Chondrocyte (in vitro differentiated cells): Measurements from ENCODE around the gene OR6C2. TPM values are rescaled to one million over a fixed set of nuclear protein-coding genes. Genes with fewer than 3 reads are reported as not detected.
"Not testable (repeated sequence)": the region's sequence is repeated elsewhere in the genome, so short reads cannot be mapped to it uniquely, and the experiment has no call there.

ENCODE experiments used
- DNase-seq: peaks from one replicate; pipeline ENCODE4 v3.0.0; 2021; ENCODE audit warnings: mixed read lengths, low spot score
- H3K27ac Mint-ChIP-seq: one replicate; pipeline ENCODE4 v1.8.0; 2021; ENCODE audit warnings: mild to moderate bottlenecking, moderate library complexity, mixed read lengths; ENCODE audit not compliant: unreplicated experiment
- H3K27me3 Mint-ChIP-seq: 2 replicates; pipeline ENCODE4 v1.8.0; 2021; ENCODE audit warnings: low read depth, mixed read lengths
- H3K36me3 Mint-ChIP-seq: 2 replicates; pipeline ENCODE4 v1.8.0; 2021; ENCODE audit warnings: low read depth, mixed read lengths
- H3K4me1 Mint-ChIP-seq: 2 replicates; pipeline ENCODE4 v1.8.0; 2021; ENCODE audit warnings: low read depth, mild to moderate bottlenecking, mixed read lengths
- H3K4me3 Mint-ChIP-seq: one replicate; pipeline ENCODE4 v1.8.0; 2021; ENCODE audit warnings: mild to moderate bottlenecking, moderate library complexity, mixed read lengths; ENCODE audit not compliant: unreplicated experiment
- H3K9me3 Mint-ChIP-seq: 2 replicates; pipeline ENCODE4 v1.8.0; 2021; ENCODE audit warnings: low read depth, mixed read lengths
- total RNA-seq: library from RNA; stranded (reverse); gene quantifications from 3 replicates; pipeline ENCODE4 v1.2.1, GENCODE V29; 2021
- TF ChIP-seq, protein P1 (sequence below): fragments of 200-600 bp; sonication (generic); IDR thresholded peaks from 2 replicates; pipeline ENCODE4 v1.5.0; 2021; ENCODE audit warnings: antibody characterized with exemption, mild to moderate bottlenecking, moderate library complexity

OR6C2 gene
- total RNA-seq, 1 donor from 2014 or later = not detected

DNA sequence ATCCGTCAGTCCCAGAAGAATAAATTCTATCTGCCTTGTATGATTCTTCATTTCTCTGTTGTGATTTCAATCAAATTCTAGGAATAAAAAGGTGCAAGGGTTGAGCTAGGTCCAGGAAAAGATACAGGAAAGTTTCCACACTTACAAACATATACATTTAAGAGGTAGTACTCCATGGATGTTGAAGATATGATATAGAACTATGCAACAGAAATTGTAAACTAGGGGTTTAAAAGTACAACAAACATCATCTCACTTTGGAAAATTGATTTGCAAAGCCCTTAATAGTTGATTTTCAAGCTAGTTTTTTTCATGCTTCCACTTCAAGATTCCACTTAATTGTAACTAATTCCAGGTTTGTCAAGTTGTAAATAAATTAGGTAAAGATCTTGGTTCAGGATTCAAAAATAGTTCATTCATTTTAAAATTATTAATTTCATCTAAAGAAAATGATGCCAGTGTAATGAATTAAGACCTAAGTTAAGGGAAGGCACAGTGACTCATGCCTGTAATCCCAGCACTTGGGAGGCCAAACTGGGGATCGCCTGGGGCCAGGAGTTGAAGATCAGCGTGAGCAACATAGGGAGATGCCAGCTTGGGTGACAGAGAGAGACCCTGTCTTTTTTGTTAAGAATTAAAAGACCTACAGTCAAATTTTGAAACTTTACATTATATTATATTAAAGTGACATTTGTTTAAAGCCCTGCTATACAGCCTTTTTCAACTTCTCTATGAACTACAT is 26.4 kb downstream of the OR6C2 start, which contains the start of gene OR6C70:
OR6C70 (minus strand) TSS at position 51 of the 742 bp plus-strand sequence; CDS start at position 51, 0 bp downstream.
- H3K4me3 Mint-ChIP-seq = no peak within 1 kb of the TSS
- no peaks in the 10 kb centered on the region for H3K4me1 Mint-ChIP-seq
- TF ChIP-seq, protein P1, sequence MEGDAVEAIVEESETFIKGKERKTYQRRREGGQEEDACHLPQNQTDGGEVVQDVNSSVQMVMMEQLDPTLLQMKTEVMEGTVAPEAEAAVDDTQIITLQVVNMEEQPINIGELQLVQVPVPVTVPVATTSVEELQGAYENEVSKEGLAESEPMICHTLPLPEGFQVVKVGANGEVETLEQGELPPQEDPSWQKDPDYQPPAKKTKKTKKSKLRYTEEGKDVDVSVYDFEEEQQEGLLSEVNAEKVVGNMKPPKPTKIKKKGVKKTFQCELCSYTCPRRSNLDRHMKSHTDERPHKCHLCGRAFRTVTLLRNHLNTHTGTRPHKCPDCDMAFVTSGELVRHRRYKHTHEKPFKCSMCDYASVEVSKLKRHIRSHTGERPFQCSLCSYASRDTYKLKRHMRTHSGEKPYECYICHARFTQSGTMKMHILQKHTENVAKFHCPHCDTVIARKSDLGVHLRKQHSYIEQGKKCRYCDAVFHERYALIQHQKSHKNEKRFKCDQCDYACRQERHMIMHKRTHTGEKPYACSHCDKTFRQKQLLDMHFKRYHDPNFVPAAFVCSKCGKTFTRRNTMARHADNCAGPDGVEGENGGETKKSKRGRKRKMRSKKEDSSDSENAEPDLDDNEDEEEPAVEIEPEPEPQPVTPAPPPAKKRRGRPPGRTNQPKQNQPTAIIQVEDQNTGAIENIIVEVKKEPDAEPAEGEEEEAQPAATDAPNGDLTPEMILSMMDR = no peak
- no peaks in the 10 kb centered on the region for H3K9me3 Mint-ChIP-seq
- DNase-seq = no peak
- no peaks in the 10 kb centered on the region for H3K36me3 Mint-ChIP-seq
- H3K27ac Mint-ChIP-seq = no peak within 1 kb of the TSS
- H3K27me3 Mint-ChIP-seq = peaks cover 15% of the 10 kb centered on the region

DNA sequence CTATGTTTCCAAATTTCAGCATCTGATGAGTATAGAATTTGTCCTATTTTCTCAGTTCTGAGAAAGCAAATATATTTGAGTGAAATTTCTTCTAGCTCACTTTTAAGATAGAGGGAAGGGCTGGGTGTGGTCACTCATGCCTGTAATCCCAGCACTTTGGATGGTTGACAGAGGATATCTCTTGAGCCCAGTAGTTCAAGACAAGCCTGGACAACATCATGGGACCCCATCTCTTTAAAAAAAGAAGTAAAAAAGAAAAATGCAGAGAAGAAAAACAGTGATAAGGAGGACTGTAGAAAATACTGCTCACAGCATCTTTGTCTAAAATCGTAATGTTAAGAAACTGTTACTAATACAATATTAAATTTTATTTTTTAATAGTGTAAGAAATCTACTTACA is 28.4 kb downstream of the OR6C2 start:
- Mint-ChIP-seq H3K27ac (no peak overlapping the region), H3K4me3 (no peak overlapping the region), H3K36me3 (no peaks in the 10 kb centered on the region), H3K4me1 (no peaks in the 10 kb centered on the region), H3K9me3 (no peaks in the 10 kb centered on the region), H3K27me3 (peaks cover 15% of the 10 kb centered on the region)
- TF ChIP-seq, protein P1 = no peak
- DNase-seq = no peak

DNA sequence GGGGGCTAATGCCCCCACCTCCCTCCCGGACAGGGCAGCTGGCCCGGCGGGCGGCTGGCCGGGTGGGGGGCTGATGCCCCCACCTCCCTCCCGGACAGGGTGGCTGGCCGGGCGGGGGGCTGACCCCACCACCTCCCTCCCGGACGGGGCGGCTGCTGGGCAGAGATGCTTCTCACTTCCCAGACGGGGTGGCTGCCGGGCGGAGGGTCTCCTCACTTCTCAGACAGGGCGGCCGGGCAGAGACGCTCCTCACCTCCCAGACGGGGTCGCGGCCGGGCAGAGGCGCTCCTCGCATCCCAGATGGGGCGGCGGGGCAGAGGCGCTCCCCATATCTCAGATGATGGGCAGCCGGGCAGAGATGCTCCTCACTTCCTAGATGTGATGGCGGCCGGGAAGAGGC is 35.3 kb downstream of the OR6C2 start:
- peak; percentile 52 for DNase-seq
- not testable (repeated sequence) for H3K9me3 Mint-ChIP-seq, H3K27me3 Mint-ChIP-seq

DNA sequence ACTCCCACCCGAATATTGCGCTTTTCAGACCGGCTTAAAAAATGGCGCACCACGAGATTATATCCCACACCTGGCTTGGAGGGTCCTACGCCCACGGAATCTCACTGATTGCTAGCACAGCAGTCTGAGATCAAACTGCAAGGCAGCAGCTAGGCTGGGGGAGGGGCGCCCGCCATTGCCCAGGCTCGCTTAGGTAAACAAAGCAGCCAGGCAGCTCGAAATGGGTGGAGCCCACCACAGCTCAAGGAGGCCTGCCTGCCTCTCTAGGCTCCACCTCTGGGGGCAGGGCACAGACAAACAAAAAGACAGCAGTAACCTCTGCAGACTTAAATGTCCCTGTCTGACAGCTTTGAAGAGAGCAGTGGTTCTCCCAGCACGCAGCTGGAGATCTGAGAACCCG is 40.4 kb downstream of the OR6C2 start:
- not testable (repeated sequence) for DNase-seq, H3K4me3 Mint-ChIP-seq, H3K4me1 Mint-ChIP-seq, H3K36me3 Mint-ChIP-seq, H3K27me3 Mint-ChIP-seq, H3K9me3 Mint-ChIP-seq, H3K27ac Mint-ChIP-seq

More for the DNA sequence above, 35.3 kb downstream of the OR6C2 start:
- H3K27ac Mint-ChIP-seq, H3K36me3 Mint-ChIP-seq, H3K4me3 Mint-ChIP-seq, H3K4me1 Mint-ChIP-seq: not testable (repeated sequence)

DNA sequence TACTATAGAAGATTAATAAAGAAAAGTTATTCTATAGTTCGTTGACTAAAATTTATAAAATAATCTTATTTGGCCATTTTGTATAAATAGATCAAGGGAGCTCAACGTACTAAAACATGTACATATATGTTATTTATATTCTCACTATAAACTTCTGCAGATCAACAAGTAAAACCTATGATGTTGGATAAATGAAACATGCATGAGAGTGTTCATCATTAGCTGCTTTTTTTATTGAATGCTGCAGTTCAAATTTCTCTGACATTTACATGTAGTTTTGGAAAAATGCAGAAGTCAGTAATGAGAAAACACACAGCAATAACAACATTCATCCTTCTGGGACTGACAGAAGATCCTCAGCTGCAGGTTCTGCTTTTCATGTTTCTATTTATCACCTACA is 48.2 kb downstream of the OR6C2 start, which contains the start of gene OR6C68:
OR6C68 (plus strand) TSS at position 301 of the 400 bp plus-strand sequence; CDS start at position 301, 0 bp downstream.
- Mint-ChIP-seq H3K36me3 (no peaks in the 10 kb centered on the region), H3K27ac (no peak within 1 kb of the TSS), H3K9me3 (no peaks in the 10 kb centered on the region), H3K4me3 (no peak within 1 kb of the TSS), H3K27me3 (no peaks in the 10 kb centered on the region), H3K4me1 (no peaks in the 10 kb centered on the region)
- TF ChIP-seq, protein P1 = no peak
- no peak for DNase-seq

DNA sequence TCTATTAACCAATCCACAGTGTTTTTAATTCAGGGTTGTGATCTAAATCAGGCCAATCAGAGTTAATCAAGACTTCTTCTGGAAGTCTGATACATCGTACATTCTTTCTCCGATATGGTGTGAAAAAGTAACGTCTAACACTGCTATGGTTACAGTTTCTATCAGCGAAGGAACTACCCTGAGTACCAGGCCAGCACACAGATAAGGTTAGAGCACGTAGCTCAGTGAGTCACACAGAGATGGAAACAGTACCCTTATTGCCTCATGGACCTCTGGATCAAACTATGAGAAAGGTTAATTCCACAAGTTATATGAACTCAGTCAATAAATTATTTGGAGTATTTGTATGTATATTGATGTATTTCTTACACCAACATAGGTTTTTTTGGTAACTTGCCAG is 51.6 kb downstream of the OR6C2 start:
- Mint-ChIP-seq H3K9me3 (no peaks in the 10 kb centered on the region), H3K27ac (no peak overlapping the region), H3K4me3 (no peak overlapping the region), H3K36me3 (no peaks in the 10 kb centered on the region), H3K4me1 (no peaks in the 10 kb centered on the region), H3K27me3 (peaks cover 2% of the 10 kb centered on the region)
- TF ChIP-seq, protein P1 = no peak
- no peak for DNase-seq
